ENCODE results near the gene RASAL3.

- TF ChIP-seq, protein P1, sequence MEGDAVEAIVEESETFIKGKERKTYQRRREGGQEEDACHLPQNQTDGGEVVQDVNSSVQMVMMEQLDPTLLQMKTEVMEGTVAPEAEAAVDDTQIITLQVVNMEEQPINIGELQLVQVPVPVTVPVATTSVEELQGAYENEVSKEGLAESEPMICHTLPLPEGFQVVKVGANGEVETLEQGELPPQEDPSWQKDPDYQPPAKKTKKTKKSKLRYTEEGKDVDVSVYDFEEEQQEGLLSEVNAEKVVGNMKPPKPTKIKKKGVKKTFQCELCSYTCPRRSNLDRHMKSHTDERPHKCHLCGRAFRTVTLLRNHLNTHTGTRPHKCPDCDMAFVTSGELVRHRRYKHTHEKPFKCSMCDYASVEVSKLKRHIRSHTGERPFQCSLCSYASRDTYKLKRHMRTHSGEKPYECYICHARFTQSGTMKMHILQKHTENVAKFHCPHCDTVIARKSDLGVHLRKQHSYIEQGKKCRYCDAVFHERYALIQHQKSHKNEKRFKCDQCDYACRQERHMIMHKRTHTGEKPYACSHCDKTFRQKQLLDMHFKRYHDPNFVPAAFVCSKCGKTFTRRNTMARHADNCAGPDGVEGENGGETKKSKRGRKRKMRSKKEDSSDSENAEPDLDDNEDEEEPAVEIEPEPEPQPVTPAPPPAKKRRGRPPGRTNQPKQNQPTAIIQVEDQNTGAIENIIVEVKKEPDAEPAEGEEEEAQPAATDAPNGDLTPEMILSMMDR (IDR thresholded peaks at IDR 0.05), result no peak
- no peak for TF ChIP-seq POLR2A (IDR thresholded peaks at IDR 0.05)
These were observed 3.4 kb upstream of the RASAL3 start for GRCh38 chr19:15467734-15468214.

Measured in esophagus squamous epithelium (tissue), 4 donors.